Skeletal muscle tissue (tissue), 4 donors: Measurements from ENCODE around the gene PM20D1. TPM values are rescaled to one million over a fixed set of nuclear protein-coding genes. Genes with fewer than 3 reads are reported as not detected.

Experiments
- H3K27ac ChIP-seq: one replicate; pipeline ENCODE4 v1.7.0; 2013; ENCODE audit warnings: mild to moderate bottlenecking, low read depth, low read length, inconsistent platforms
- H3K27me3 ChIP-seq, 3 donors: one replicate each; pipeline ENCODE4 v1.7.0; 2013; ENCODE audit warnings: low read length in 3 of 3; ENCODE audit not compliant: control insufficient read depth in 3 of 3, insufficient read depth in 3 of 3
- H3K36me3 ChIP-seq, 3 donors: one replicate each; pipeline ENCODE4 v1.7.0; 2013; ENCODE audit warnings: low read length in 3 of 3; ENCODE audit not compliant: control insufficient read depth in 3 of 3, insufficient read depth in 3 of 3
- H3K4me1 ChIP-seq, 3 donors: one replicate each; pipeline ENCODE4 v1.7.0; 2013; ENCODE audit warnings: low read length in 3 of 3, mild to moderate bottlenecking in 3 of 3; ENCODE audit not compliant: control insufficient read depth in 3 of 3, insufficient read depth in 3 of 3
- H3K4me3 ChIP-seq, 3 donors: one replicate each; pipeline ENCODE4 v1.7.0; 2013; ENCODE audit warnings: low read length in 3 of 3
- H3K9ac ChIP-seq, 3 donors: one replicate each; pipeline ENCODE4 v1.7.0; 2013; ENCODE audit warnings: low read length in 3 of 3, mild to moderate bottlenecking in 3 of 3, moderate library complexity in 2 of 3, low read depth in 1 of 3
- H3K9me3 ChIP-seq, 3 donors: one replicate each; pipeline ENCODE4 v1.7.0; 2013; ENCODE audit warnings: low read length in 3 of 3; ENCODE audit not compliant: control insufficient read depth in 3 of 3
- total RNA-seq: library from RNA; depleted of rRNA; stranded (reverse); fragments of >200 nt; gene quantifications from one replicate; pipeline ENCODE4 v1.2.3, GENCODE V29; 2014
- donor health status: Osteomylitis.

The PM20D1 gene
- total RNA-seq, 1 donor from 2014 or later = not detected

DNA sequence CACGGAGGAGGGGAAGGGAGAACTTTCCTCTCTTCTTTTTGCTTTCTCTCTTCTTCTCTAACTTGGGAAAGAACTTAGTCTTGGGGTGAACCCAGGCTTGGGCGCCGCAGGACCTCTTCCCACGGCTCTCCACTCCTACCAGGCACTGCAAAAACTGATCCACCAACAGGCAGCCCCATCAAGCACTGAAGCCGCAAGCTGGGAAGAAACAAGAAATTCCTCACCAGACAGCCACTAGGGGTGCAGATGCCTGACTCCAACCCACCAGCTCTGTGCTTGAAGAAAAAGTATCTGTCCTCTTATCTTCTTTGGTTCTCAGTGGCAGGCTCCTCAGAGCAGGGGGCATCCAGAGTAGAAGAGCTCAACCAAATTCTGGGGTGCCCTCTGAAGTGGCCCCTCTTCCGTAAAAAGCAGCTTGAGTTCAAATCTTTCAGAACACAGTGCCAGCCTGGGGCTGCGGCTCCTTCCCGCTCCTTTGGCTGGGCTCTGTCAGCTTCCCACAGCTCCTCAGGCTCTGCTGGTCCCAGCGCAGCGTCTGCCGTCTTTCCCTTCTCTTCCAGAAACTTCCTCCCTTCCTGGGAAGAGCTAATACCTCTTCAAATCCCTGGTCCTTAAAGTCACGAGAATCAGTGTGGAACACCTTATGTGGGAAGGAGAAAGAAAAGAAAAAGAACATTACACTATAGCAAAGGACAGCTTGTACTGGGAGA, 39.3 kb downstream of the PM20D1 start:
- Histone ChIP-seq H3K9me3 (no peaks in the 10 kb centered on the region), H3K4me1 (peaks cover 58 to 64% (median 59%) of the 10 kb centered on the region in 3 donors), H3K9ac (peak overlapping the region; percentile 90 to 98 (median 92)), H3K27me3 (no peaks in the 10 kb centered on the region), H3K27ac (peak overlapping the region; percentile 93), H3K36me3 (peaks cover 0 to 30% (median 6%) of the 10 kb centered on the region in 3 donors), H3K4me3 (peak overlapping the region; percentile 73 to 91 (median 81))

- no peaks in the 10 kb centered on the region for H3K9me3 ChIP-seq
- peak overlapping the region; percentile 47 to 98 (median 63) for H3K9ac ChIP-seq
- no peaks in the 10 kb centered on the region for H3K27me3 ChIP-seq
- H3K4me3 ChIP-seq = peak overlapping the region; percentile 67 to 91 (median 73)
- H3K36me3 ChIP-seq = peaks cover 3 to 35% (median 6%) of the 10 kb centered on the region in 3 donors
- peaks cover 65 to 71% (median 65%) of the 10 kb centered on the region in 3 donors for H3K4me1 ChIP-seq
- H3K27ac ChIP-seq = peak overlapping the region; percentile 93
Observed at GRCh38 chr1:205809942-205810345, 40.0 kb downstream of the PM20D1 start.

- Histone ChIP-seq H3K4me3 (peak overlapping the region; percentile 67 to 91 (median 73)), H3K36me3 (peaks cover 5 to 35% (median 6%) of the 10 kb centered on the region in 3 donors), H3K9ac (peak overlapping the region in 2 of 3 donors; percentile 63 to 98), H3K9me3 (no peaks in the 10 kb centered on the region), H3K4me1 (peaks cover 65 to 73% (median 69%) of the 10 kb centered on the region in 3 donors), H3K27ac (no peak overlapping the region), H3K27me3 (no peaks in the 10 kb centered on the region)
Observed at GRCh38 chr1:205809469-205809868, 40.5 kb downstream of the PM20D1 start.

- H3K36me3 ChIP-seq = peaks cover 7 to 36% (median 8%) of the 10 kb centered on the region in 3 donors
- H3K4me1 ChIP-seq = peaks cover 44 to 65% (median 57%) of the 10 kb centered on the region in 3 donors
- H3K9ac ChIP-seq = peak overlapping the region in 2 of 3 donors; percentile 7 to 54
- no peaks in the 10 kb centered on the region for H3K9me3 ChIP-seq
- H3K27me3 ChIP-seq = no peaks in the 10 kb centered on the region
- no peak overlapping the region for H3K27ac ChIP-seq
- peak overlapping the region in 1 of 3 donors; percentile 35 for H3K4me3 ChIP-seq
Observed at GRCh38 chr1:205805082-205805711, 44.7 kb downstream of the PM20D1 start.

DNA sequence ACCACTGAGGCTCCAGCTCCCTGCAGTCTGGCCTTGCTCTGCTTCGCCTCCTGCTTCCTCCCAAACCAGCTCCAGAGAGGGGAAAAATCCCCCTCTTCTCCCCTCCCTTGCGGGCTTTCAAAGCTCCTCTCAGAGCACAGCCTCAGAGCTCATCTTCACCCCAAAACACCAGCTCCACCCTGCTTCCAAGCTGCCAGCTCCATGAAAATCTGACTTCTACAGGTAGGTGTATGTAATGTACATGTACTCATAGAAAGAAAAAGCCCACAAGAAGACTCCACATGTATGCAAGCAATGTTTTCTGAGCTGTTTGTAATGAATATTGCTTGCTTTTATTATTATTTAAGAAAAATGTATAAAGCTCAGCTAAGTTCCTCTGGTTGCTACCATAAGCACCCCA, 45.3 kb downstream of the PM20D1 start:
- H3K27ac ChIP-seq = no peak overlapping the region

GRCh38 chr1:205803986-205804385, 45.9 kb downstream of the PM20D1 start:
- Histone ChIP-seq H3K9me3 (no peaks in the 10 kb centered on the region), H3K36me3 (peaks cover 14 to 37% (median 19%) of the 10 kb centered on the region in 3 donors), H3K9ac (no peak overlapping the region), H3K4me3 (no peak overlapping the region), H3K27me3 (no peaks in the 10 kb centered on the region), H3K4me1 (peaks cover 32 to 54% (median 45%) of the 10 kb centered on the region in 3 donors), H3K27ac (no peak overlapping the region)

More for the DNA sequence above, 45.3 kb downstream of the PM20D1 start:
- H3K4me3 ChIP-seq = no peak overlapping the region
- H3K9me3 ChIP-seq = no peaks in the 10 kb centered on the region
- H3K36me3 ChIP-seq = peaks cover 9 to 36% (median 13%) of the 10 kb centered on the region in 3 donors
- peaks cover 38 to 59% (median 52%) of the 10 kb centered on the region in 3 donors for H3K4me1 ChIP-seq
- H3K9ac ChIP-seq = peak overlapping the region in 1 of 3 donors; percentile 8
- no peaks in the 10 kb centered on the region for H3K27me3 ChIP-seq

- Histone ChIP-seq H3K27ac (no peak overlapping the region), H3K4me1 (peaks cover 21 to 41% (median 31%) of the 10 kb centered on the region in 3 donors)
Observed at GRCh38 chr1:205802060-205802459, 47.9 kb downstream of the PM20D1 start.

GRCh38 chr1:205800981-205801703, 48.8 kb downstream of the PM20D1 start:
- Histone ChIP-seq H3K4me3 (no peak overlapping the region), H3K4me1 (peaks cover 16 to 33% (median 24%) of the 10 kb centered on the region in 3 donors), H3K27me3 (no peaks in the 10 kb centered on the region), H3K36me3 (peaks cover 42 to 56% (median 46%) of the 10 kb centered on the region in 3 donors), H3K9me3 (no peaks in the 10 kb centered on the region), H3K9ac (peak overlapping the region in 1 of 3 donors; percentile 50), H3K27ac (no peak overlapping the region)

More at GRCh38 chr1:205802060-205802459, 47.9 kb downstream of the PM20D1 start:
- Histone ChIP-seq H3K27me3 (no peaks in the 10 kb centered on the region), H3K4me3 (no peak overlapping the region), H3K36me3 (peaks cover 32 to 51% (median 37%) of the 10 kb centered on the region in 3 donors), H3K9ac (no peak overlapping the region), H3K9me3 (no peaks in the 10 kb centered on the region)

DNA sequence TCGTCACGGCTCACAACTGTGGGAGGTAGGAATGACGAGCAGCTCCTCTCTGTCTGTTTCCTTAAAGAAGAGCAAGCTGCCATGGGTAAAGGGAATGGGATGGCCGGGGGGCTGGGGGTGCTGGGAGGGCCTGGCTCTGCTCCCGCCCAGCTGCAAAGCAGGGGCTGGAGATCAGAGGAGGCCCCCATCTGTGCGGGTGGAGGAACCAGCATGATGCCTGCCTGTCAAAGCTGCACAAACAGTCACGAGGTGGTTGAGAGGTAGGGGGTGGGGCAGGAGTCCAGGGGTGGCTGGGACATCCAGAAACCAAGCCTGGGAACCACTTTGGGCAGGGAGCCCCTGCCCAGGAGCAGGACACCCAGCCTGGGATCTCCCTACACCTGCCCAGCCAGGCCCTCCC, 49.5 kb downstream of the PM20D1 start:
- Histone ChIP-seq H3K27me3 (no peaks in the 10 kb centered on the region), H3K4me1 (peaks cover 9 to 26% (median 17%) of the 10 kb centered on the region in 3 donors), H3K27ac (no peak overlapping the region), H3K4me3 (no peak overlapping the region), H3K36me3 (peaks cover 49 to 58% (median 53%) of the 10 kb centered on the region in 3 donors), H3K9me3 (no peaks in the 10 kb centered on the region), H3K9ac (no peak overlapping the region)
